HepG2 (cell line): ENCODE data around the gene CREB1. TPM values are rescaled to one million over a fixed set of nuclear protein-coding genes. Genes with fewer than 3 reads are reported as not detected.

Experiments
- AGO1 ChIP-seq: fragments of 200-400 bp; formaldehyde crosslinking; IDR thresholded peaks from 2 replicates; pipeline ENCODE4 v1.6.1; 2017; ENCODE audit warnings: mild to moderate bottlenecking, low read depth, low read length, moderate library complexity; ENCODE audit not compliant: poor library complexity, severe bottlenecking
- FOXA1 ChIP-seq, 2 experiments: fragments of 450-650 bp in 1 of 2; sonication (generic) in 1 of 2; formaldehyde crosslinking in 1 of 2; IDR thresholded peaks; 2 replicates each; pipeline versions ENCODE4 v1.4.0 to v1.6.1; 2016 to 2020; ENCODE audit warnings: missing genetic modification reagents in 1 of 2
- JUNB ChIP-seq: sonication (generic); formaldehyde crosslinking; IDR thresholded peaks from 2 replicates; pipeline ENCODE4 v1.8.0; 2022; ENCODE audit warnings: missing genetic modification reagents, mild to moderate bottlenecking, borderline replicate concordance
- KLF15 ChIP-seq: sonication (generic); formaldehyde crosslinking; IDR thresholded peaks from 2 replicates; pipeline ENCODE4 v1.8.1; 2023; ENCODE audit warnings: borderline replicate concordance, mild to moderate bottlenecking, inconsistent platforms, missing genetic modification reagents, mixed read lengths
- MED8 ChIP-seq: sonication (generic); formaldehyde crosslinking; IDR thresholded peaks from 2 replicates; pipeline ENCODE4 v1.8.1; 2023; ENCODE audit warnings: mild to moderate bottlenecking, missing genetic modification reagents; ENCODE audit not compliant: insufficient replicate concordance
- SMAD1 ChIP-seq: sonication (generic); formaldehyde crosslinking; IDR thresholded peaks from 2 replicates; pipeline ENCODE4 v1.4.0; 2020; ENCODE audit warnings: missing genetic modification reagents, low read depth, mild to moderate bottlenecking, borderline replicate concordance
- ZBTB20 ChIP-seq: sonication (generic); formaldehyde crosslinking; IDR thresholded peaks from 2 replicates; pipeline ENCODE4 v1.8.1; 2023; ENCODE audit warnings: missing genetic modification reagents, low read depth, mild to moderate bottlenecking, borderline replicate concordance
- ZBTB38 ChIP-seq: sonication (generic); formaldehyde crosslinking; IDR thresholded peaks from 2 replicates; pipeline ENCODE4 v1.5.1; 2020; ENCODE audit warnings: mild to moderate bottlenecking, missing genetic modification reagents
- ZNF282 ChIP-seq: fragments of 450-650 bp; IDR thresholded peaks from 2 replicates; pipeline ENCODE4 v1.6.1; 2018; ENCODE audit not compliant: partially characterized antibody
- ZNF382 ChIP-seq: sonication (generic); formaldehyde crosslinking; IDR thresholded peaks from 2 replicates; pipeline ENCODE4 v1.5.0; 2020; ENCODE audit warnings: missing genetic modification reagents, mild to moderate bottlenecking, borderline replicate concordance
- ZNF550 ChIP-seq: sonication (generic); formaldehyde crosslinking; IDR thresholded peaks from 2 replicates; pipeline ENCODE4 v1.4.0; 2020; ENCODE audit warnings: mild to moderate bottlenecking, missing genetic modification reagents, borderline replicate concordance
- ZNF615 ChIP-seq: sonication (generic); formaldehyde crosslinking; IDR thresholded peaks from 2 replicates; pipeline ENCODE4 v1.5.0; 2020; ENCODE audit warnings: mild to moderate bottlenecking, missing genetic modification reagents, borderline replicate concordance
- ZNF660 ChIP-seq: sonication (generic); formaldehyde crosslinking; IDR thresholded peaks from 2 replicates; pipeline ENCODE4 v1.5.1; 2020; ENCODE audit warnings: mild to moderate bottlenecking, low read depth, missing genetic modification reagents, borderline replicate concordance
- ZNF770 ChIP-seq: sonication (generic); formaldehyde crosslinking; IDR thresholded peaks from 2 replicates; pipeline ENCODE4 v1.5.0; 2020; ENCODE audit warnings: mild to moderate bottlenecking, missing genetic modification reagents
- polyA plus RNA-seq, 8 experiments: library from polyadenylated mRNA; depleted of rRNA in 3 of 8; stranded (reverse) in 7 of 8; unstranded in 1 of 8; fragments of >200 nt; fragmentation: Illumina TruSeq in 4 of 8; extraction: Trizol in 4 of 8; gene quantifications; 2 replicates each; pipeline versions ENCODE4 v1.2.1 to v1.2.3, GENCODE V29; 2011 to 2016; ENCODE audit warnings: low read depth in 4 of 8, missing spikeins in 1 of 8, mixed read lengths in 1 of 8; ENCODE audit not compliant: insufficient read depth in 1 of 8
- total RNA-seq, 5 experiments: library from RNA; depleted of rRNA; stranded (reverse); fragments of >200 nt; fragmentation: Illumina TruSeq; extraction: Trizol; gene quantifications; 2 replicates each; pipeline ENCODE4 v1.2.3, GENCODE V29; 2016; ENCODE audit warnings: low read depth in 1 of 5
- TF ChIP-seq, protein P1 (sequence below): sonication (generic); formaldehyde crosslinking; IDR thresholded peaks from 2 replicates; pipeline ENCODE4 v1.5.1; 2020; ENCODE audit warnings: missing genetic modification reagents, mild to moderate bottlenecking, borderline replicate concordance
- TF ChIP-seq, protein P2 (sequence below): sonication (generic); IDR thresholded peaks from 2 replicates; pipeline ENCODE4 v1.6.1; 2016; ENCODE audit warnings: low read depth, borderline replicate concordance
- TF ChIP-seq, protein P3 (sequence below): sonication (generic); formaldehyde crosslinking; conservative IDR thresholded peaks from 2 replicates; pipeline ENCODE4 v1.4.0; 2020; ENCODE audit warnings: missing genetic modification reagents
- TF ChIP-seq, protein P4 (sequence below): sonication (generic); formaldehyde crosslinking; IDR thresholded peaks from 2 replicates; pipeline ENCODE4 v1.8.0; 2022; ENCODE audit warnings: missing genetic modification reagents, low read depth, mild to moderate bottlenecking, borderline replicate concordance
- TF ChIP-seq, protein P5 (sequence below): sonication (generic); formaldehyde crosslinking; IDR thresholded peaks from 2 replicates; pipeline ENCODE4 v1.5.0; 2020; ENCODE audit warnings: missing genetic modification reagents
- TF ChIP-seq, protein P6 (sequence below): sonication (generic); formaldehyde crosslinking; conservative IDR thresholded peaks from 2 replicates; pipeline ENCODE4 v1.8.1; 2023; ENCODE audit warnings: missing genetic modification reagents

CREB1 gene
- total and polyA plus RNA-seq, 2 of the 13 experiments (the other 11 are each of a cell fraction or from before 2014, with no cell fraction given), result 51.8 to 51.9 TPM

GRCh38 chr2:207619764-207620203 lies 90.0 kb downstream of the CREB1 start (continued):
- TF ChIP-seq AGO1 (no peak), SMAD1 (CRISPR knock-in tag) (no peak), MED8 (CRISPR knock-in tag) (no peak), ZNF382 (CRISPR knock-in tag) (no peak), JUNB (CRISPR knock-in tag) (no peak), KLF15 (CRISPR knock-in tag) (no peak), ZBTB20 (CRISPR knock-in tag) (peak; percentile 50; the same call in 1 of the 2 replicates), ZNF282 (no peak), ZNF615 (CRISPR knock-in tag) (no peak), ZNF660 (no peak), FOXA1 (IDR thresholded peaks at IDR 0.05) (no peak), FOXA1 (CRISPR knock-in tag; IDR thresholded peaks at IDR 0.05) (peak; percentile 75), ZBTB38 (CRISPR knock-in tag) (no peak), ZNF770 (CRISPR knock-in tag) (no peak), ZNF550 (no peak)
- TF ChIP-seq, protein P1, sequence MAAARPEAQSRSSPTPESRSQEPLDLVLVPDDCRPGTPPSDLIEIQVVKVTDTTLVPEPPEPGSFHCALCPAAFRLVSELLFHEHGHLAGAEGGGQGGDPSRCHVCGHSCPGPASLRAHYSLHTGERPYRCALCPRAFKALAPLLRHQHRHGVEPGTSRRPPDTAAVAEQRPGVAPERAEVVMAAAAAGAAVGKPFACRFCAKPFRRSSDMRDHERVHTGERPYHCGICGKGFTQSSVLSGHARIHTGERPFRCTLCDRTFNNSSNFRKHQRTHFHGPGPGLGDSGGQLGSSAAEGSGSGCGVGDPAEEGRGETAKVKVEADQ (CRISPR knock-in tag), result no peak
- TF ChIP-seq, protein P2, sequence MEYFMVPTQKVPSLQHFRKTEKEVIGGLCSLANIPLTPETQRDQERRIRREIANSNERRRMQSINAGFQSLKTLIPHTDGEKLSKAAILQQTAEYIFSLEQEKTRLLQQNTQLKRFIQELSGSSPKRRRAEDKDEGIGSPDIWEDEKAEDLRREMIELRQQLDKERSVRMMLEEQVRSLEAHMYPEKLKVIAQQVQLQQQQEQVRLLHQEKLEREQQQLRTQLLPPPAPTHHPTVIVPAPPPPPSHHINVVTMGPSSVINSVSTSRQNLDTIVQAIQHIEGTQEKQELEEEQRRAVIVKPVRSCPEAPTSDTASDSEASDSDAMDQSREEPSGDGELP, result peak; percentile 54; the same call in 1 of the 2 replicates
- TF ChIP-seq, protein P3, sequence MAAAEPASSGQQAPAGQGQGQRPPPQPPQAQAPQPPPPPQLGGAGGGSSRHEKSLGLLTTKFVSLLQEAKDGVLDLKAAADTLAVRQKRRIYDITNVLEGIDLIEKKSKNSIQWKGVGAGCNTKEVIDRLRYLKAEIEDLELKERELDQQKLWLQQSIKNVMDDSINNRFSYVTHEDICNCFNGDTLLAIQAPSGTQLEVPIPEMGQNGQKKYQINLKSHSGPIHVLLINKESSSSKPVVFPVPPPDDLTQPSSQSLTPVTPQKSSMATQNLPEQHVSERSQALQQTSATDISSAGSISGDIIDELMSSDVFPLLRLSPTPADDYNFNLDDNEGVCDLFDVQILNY (CRISPR knock-in tag), result no peak
- TF ChIP-seq, protein P4, sequence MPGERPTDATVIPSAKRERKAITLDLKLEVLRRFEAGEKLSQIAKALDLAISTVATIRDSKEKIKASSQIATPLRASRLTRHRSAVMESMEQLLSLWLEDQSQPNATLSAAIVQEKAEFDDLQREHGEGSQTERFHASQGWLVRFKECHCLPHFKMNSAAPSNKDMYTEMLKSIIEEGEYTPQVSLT (CRISPR knock-in tag), result no peak
- TF ChIP-seq, protein P5, sequence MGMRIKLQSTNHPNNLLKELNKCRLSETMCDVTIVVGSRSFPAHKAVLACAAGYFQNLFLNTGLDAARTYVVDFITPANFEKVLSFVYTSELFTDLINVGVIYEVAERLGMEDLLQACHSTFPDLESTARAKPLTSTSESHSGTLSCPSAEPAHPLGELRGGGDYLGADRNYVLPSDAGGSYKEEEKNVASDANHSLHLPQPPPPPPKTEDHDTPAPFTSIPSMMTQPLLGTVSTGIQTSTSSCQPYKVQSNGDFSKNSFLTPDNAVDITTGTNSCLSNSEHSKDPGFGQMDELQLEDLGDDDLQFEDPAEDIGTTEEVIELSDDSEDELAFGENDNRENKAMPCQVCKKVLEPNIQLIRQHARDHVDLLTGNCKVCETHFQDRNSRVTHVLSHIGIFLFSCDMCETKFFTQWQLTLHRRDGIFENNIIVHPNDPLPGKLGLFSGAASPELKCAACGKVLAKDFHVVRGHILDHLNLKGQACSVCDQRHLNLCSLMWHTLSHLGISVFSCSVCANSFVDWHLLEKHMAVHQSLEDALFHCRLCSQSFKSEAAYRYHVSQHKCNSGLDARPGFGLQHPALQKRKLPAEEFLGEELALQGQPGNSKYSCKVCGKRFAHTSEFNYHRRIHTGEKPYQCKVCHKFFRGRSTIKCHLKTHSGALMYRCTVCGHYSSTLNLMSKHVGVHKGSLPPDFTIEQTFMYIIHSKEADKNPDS, result peak; percentile 99
- TF ChIP-seq, protein P6, sequence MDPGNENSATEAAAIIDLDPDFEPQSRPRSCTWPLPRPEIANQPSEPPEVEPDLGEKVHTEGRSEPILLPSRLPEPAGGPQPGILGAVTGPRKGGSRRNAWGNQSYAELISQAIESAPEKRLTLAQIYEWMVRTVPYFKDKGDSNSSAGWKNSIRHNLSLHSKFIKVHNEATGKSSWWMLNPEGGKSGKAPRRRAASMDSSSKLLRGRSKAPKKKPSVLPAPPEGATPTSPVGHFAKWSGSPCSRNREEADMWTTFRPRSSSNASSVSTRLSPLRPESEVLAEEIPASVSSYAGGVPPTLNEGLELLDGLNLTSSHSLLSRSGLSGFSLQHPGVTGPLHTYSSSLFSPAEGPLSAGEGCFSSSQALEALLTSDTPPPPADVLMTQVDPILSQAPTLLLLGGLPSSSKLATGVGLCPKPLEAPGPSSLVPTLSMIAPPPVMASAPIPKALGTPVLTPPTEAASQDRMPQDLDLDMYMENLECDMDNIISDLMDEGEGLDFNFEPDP (CRISPR knock-in tag), result 0 out of 2 replicates have a peak, but pooled peaks have one; percentile 80
